G401 (cell line): ENCODE data around the gene ADRB2. TPM values are rescaled to one million over a fixed set of nuclear protein-coding genes. Genes with fewer than 3 reads are reported as not detected.
"Not testable (repeated sequence)": the region's sequence is repeated elsewhere in the genome, so short reads cannot be mapped to it uniquely, and the experiment has no call there.

Experiments used
- DNase-seq: peaks from one replicate; pipeline ENCODE4 v3.0.0-alpha.2; 2015; ENCODE audit warnings: low spot score
- in situ Hi-C: cut with HindIII; loops from 2 replicates; pipeline ENCODE4 v1.10.0; 2016; ENCODE audit warnings: low sequenced_read_pairs, mixed read lengths
- total RNA-seq: library from RNA; depleted of rRNA; stranded (reverse); fragments of >200 nt; shearing (Covaris generic); gene quantifications from 2 replicates; pipeline ENCODE4 v1.2.3, GENCODE V29; 2014; rRNA removed

The ADRB2 gene
- total RNA-seq, 1 experiment from 2014 or later = not detected

DNA sequence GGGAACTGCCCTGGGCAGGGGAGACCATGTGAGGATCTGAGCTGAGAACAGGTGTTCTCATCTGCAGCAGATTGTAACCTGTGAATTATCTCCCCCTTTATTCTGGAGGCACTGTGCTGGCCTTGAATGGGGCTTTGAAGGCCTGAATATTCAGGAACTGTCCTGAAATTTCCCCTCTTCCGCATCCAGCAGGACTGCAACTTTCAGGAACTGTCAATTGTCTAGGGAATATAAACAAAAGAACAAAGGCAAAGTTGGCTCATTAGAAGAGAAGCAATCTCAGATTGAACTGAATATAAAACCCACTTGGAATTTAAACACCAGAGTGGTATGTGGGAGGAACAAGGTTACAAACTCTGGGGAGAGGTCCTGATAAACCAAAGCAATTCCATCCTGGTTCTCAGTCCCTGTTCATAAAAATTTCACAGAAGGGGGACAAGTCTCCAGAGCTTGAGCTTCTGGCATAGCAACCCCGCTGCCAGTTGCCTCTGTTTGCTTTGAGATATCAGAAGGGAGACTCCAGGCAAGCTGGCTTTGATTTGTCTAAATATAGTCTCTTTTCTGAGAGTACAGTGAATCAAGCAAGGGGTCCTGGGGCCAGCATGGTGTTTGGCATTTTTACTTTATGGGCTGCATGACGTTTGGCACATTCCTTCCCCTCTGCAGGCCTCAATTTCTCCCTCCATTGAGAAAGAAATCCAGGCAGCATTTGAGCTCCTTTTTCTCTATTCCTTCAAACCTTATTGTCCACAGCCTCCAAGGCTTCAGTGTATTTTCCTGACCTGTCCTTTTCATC, 47.5 kb downstream of the ADRB2 start:
- DNase-seq = no peak
- in situ Hi-C loops = no loop called here

DNA sequence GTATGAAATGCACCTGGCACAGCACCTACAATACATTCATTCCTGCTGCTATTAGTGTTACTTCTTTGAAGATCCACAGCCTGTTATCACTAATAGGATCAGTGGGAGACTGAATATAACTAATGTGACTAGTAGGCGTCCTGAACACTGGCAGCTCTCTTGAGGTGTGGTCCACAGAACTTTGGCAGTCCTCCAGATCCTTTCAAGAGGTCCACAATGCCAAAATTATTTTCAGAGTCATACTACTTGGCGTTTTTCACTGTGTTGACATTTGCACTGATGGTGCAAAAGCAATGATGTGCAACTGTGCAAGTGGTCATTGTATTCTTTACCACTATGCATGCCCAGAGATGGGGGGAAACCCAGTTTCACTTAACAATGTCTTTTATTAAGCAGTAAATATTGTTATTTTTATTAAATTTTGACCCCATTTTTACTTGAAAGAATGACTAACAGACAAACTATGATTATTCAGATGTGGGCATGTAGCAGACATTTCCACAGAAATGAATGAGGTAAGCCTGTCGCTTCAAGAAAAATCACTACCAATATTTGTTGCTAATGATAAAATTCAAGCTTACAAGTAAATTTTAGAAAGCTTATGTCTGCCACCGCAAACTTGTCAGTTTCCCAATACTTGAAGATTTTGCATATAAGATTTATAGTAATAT, 48.9 kb downstream of the ADRB2 start:
- DNase-seq = no peak
- in situ Hi-C loops = no loop called here

DNA sequence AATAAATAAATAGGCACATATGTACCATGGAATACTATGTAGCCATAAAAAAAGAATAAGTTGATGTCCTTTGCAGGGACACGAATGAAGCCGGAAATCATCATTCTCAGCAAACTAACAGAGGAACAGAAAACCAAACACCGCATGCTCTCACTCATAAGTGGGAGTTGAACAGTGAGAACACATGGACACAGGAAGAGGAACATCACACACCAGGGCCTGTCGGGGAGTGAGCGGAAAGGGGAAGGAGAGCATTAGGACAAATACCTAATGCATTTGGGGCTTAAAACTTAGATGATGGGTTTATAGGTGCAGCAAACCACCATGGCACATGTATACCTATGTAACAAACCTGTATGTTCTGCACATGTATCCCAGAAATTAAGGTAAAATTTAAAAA, 51.0 kb downstream of the ADRB2 start:
- DNase-seq, in situ Hi-C loops: not testable (repeated sequence)

Other genes starting within 250 kb of the ADRB2 start
- not detected in 2 replicates for gene HTR4, start 172.1 kb upstream of the ADRB2 start, total RNA-seq
- not detected in 2 replicates for gene SH3TC2, start 236.5 kb downstream of the ADRB2 start, total RNA-seq